ENCODE data around the gene TSSK2.

- no peak for TF ChIP-seq CTCF (IDR thresholded peaks at IDR 0.05)
- no peak for TF ChIP-seq POLR2A (IDR thresholded peaks at IDR 0.05)
These were observed 41.3 kb downstream of the TSSK2 start for GRCh38 chr22:19172213-19173046.
